ENCODE measurements around the gene MICA. TPM values are rescaled to one million over a fixed set of nuclear protein-coding genes. Genes with fewer than 3 reads are reported as not detected.
"Not testable (repeated sequence)": the region's sequence is repeated elsewhere in the genome, so short reads cannot be mapped to it uniquely, and the experiment has no call there.

The MICA gene
- total RNA-seq, 4 donors from 2014 or later: 15.9 to 28.3 (median 23.7) TPM

GRCh38 chr6:31381666-31382065, 21.7 kb upstream of the MICA start:
- Histone ChIP-seq H3K4me1 (no peaks in the 10 kb centered on the region), H3K27ac (no peak overlapping the region), H3K36me3 (no peaks in the 10 kb centered on the region), H3K27me3 (peaks cover 0 to 26% of the 10 kb centered on the region in 2 donors), H3K4me3 (no peak overlapping the region), H3K9me3 (no peaks in the 10 kb centered on the region)
- DNase-seq (ENCODE audit: low spot score in 2 of 2): no peak
- WGBS, 2 donors: 57 to 58% methylated on average over 4 of the region's 4 CpGs
- TF ChIP-seq POLR2A (IDR thresholded peaks at IDR 0.05) (no peak), EP300 (IDR thresholded peaks at IDR 0.05) (no peak)
- TF ChIP-seq, protein P1, sequence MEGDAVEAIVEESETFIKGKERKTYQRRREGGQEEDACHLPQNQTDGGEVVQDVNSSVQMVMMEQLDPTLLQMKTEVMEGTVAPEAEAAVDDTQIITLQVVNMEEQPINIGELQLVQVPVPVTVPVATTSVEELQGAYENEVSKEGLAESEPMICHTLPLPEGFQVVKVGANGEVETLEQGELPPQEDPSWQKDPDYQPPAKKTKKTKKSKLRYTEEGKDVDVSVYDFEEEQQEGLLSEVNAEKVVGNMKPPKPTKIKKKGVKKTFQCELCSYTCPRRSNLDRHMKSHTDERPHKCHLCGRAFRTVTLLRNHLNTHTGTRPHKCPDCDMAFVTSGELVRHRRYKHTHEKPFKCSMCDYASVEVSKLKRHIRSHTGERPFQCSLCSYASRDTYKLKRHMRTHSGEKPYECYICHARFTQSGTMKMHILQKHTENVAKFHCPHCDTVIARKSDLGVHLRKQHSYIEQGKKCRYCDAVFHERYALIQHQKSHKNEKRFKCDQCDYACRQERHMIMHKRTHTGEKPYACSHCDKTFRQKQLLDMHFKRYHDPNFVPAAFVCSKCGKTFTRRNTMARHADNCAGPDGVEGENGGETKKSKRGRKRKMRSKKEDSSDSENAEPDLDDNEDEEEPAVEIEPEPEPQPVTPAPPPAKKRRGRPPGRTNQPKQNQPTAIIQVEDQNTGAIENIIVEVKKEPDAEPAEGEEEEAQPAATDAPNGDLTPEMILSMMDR (IDR thresholded peaks at IDR 0.05): no peak

- DNase-seq (ENCODE audit: low spot score in 2 of 2): no peak
- no peak overlapping the region for H3K4me3 ChIP-seq
- no peak overlapping the region for H3K27ac ChIP-seq
- TF ChIP-seq EP300 (IDR thresholded peaks at IDR 0.05): no peak
- no peak for TF ChIP-seq POLR2A (IDR thresholded peaks at IDR 0.05)
- TF ChIP-seq, protein P1 (IDR thresholded peaks at IDR 0.05): no peak
- no peaks in the 10 kb centered on the region for H3K36me3 ChIP-seq
- peaks cover 0 to 15% of the 10 kb centered on the region in 2 donors for H3K27me3 ChIP-seq
- H3K9me3 ChIP-seq: no peaks in the 10 kb centered on the region
- WGBS, 2 donors: 60 to 65% methylated on average over 5 of the region's 5 CpGs
- no peaks in the 10 kb centered on the region for H3K4me1 ChIP-seq
Measured at GRCh38 chr6:31383149-31383548, 20.2 kb upstream of the MICA start.

GRCh38 chr6:31385041-31385440, 18.4 kb upstream of the MICA start:
- no peaks in the 10 kb centered on the region for H3K27me3 ChIP-seq
- TF ChIP-seq POLR2A (IDR thresholded peaks at IDR 0.05) (no peak), EP300 (IDR thresholded peaks at IDR 0.05) (no peak)
- TF ChIP-seq, protein P1 (IDR thresholded peaks at IDR 0.05): no peak
- no peaks in the 10 kb centered on the region for H3K9me3 ChIP-seq
- H3K36me3 ChIP-seq: no peaks in the 10 kb centered on the region
- no peak for DNase-seq (ENCODE audit: low spot score in 2 of 2)
- 78 to 79% methylated on average over 3 of the region's 3 CpGs for WGBS, 2 donors
- no peaks in the 10 kb centered on the region for H3K4me1 ChIP-seq
- H3K4me3 ChIP-seq: no peak overlapping the region
- H3K27ac ChIP-seq: no peak overlapping the region

DNA sequence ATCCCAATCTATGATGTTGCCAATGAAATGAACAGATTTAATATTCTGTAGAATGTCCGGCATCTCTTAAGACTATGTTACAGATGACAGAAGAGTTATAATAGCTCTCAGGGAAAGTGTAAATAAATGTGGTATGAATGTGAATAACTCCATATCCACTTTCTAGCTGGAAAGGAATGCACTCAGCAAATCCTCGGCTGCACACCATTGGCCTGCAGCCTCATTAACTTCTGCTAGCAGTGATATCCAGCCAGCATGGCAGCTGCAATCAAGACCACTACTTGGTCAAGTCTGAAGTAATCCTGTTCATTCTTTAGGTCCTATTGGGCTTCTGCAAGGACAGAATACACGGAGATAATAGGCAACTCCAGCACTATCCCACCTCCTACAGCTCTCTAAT, 17.3 kb upstream of the MICA start:
- Histone ChIP-seq H3K36me3 (no peaks in the 10 kb centered on the region), H3K27ac (no peak overlapping the region), H3K27me3 (no peaks in the 10 kb centered on the region), H3K4me3 (no peak overlapping the region), H3K9me3 (no peaks in the 10 kb centered on the region), H3K4me1 (no peaks in the 10 kb centered on the region)
- WGBS, 2 donors: 68 to 69% methylated on average over 3 of the region's 3 CpGs
- DNase-seq (ENCODE audit: low spot score in 2 of 2): no peak
- TF ChIP-seq, protein P1 (IDR thresholded peaks at IDR 0.05): no peak

- no peak overlapping the region for H3K27ac ChIP-seq
- H3K4me3 ChIP-seq: no peak overlapping the region
- H3K36me3 ChIP-seq: no peaks in the 10 kb centered on the region
- H3K27me3 ChIP-seq: no peaks in the 10 kb centered on the region
- H3K9me3 ChIP-seq: no peaks in the 10 kb centered on the region
- TF ChIP-seq POLR2A (IDR thresholded peaks at IDR 0.05) (no peak), EP300 (IDR thresholded peaks at IDR 0.05) (no peak)
- TF ChIP-seq, protein P1 (IDR thresholded peaks at IDR 0.05): no peak
- 61 to 73% methylated on average over 1 of the region's 1 CpG for WGBS, 2 donors
- no peaks in the 10 kb centered on the region for H3K4me1 ChIP-seq
- DNase-seq (ENCODE audit: low spot score in 2 of 2): no peak
Measured at GRCh38 chr6:31386977-31387376, 16.4 kb upstream of the MICA start.

DNA sequence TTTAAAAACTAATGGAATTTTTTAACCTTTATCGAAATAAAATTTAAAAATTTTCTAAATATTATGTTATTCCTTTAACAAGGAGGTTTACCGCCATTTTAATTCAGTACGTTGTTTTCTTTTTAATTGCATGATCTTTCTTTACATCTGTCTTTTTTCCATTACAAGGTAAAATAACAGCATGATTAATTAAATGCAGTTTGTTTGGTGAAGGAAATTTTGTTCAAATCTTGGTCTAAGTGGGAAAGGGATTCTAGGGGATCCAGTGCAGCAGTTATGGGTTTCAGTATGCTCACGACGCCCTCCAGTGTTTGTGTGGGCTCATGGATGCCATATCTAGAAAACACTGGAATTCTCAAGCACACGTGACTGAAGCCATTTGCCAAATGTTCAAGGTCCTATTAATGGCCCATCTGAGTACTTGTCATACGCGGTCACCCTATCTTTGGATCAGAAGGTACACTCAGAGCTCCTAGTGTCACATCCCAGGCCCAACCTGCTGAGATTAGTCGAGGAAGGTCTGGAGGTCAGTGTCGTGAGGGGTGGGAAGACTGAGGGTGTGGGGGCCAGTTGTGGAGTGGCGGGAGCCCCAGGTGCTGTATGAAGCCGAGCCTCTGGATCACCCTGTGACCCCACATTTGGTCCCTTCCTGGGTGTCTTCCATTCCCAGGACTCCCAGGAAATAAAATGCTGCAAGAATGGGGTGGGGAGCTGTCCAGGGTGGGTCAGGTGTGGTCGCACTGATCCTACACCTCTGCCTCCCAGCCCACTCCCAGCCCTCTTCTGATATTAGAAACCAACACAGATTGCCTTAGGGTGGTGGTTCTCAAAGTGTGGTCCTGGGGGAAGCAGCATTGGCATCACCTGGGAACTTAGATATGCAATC, 14.2 kb upstream of the MICA start:
- H3K27ac ChIP-seq; H3K36me3 ChIP-seq; DNase-seq (ENCODE audit: low spot score in 2 of 2); H3K4me1 ChIP-seq; H3K9me3 ChIP-seq; H3K4me3 ChIP-seq; H3K27me3 ChIP-seq: not testable (repeated sequence)
- WGBS, 2 donors: 36 to 58% methylated on average over 3 to 5 of the region's 13 CpGs

DNA sequence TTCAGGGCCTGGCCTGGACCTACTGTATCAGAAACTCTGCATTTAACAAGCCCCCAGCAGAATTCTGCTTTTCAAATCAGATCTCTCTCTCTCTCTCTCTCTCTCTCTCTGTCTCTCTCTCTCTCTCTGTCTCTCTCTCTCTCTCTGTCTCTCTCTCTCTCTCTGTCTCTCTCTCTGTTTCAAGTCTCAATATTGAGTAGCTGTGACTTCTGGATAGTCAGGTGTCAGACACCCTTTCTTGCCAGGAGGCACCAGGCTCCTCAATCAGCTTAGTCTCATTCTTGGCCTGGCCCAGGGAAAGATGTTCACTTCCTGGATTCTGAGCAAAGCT, 13.6 kb upstream of the MICA start:
- H3K4me3 ChIP-seq; H3K27me3 ChIP-seq; H3K9me3 ChIP-seq; H3K27ac ChIP-seq; H3K4me1 ChIP-seq; DNase-seq (ENCODE audit: low spot score in 2 of 2); H3K36me3 ChIP-seq: not testable (repeated sequence)

All from tibial nerve (tissue), 4 donors.